Effector memory CD8-positive, alpha-beta T cell (primary cell): ENCODE results near the gene TNK2.
A peak's percentile ranks its signal among the peaks of the same experiment; 100 is the strongest.

Experiments
- ATAC-seq: fragments of 150-1000 bp; cut with Tn5 transposase; replicated peaks from 2 replicates; pipeline ENCODE4 v1.10.0; 2021; ENCODE audit warnings: mild to moderate bottlenecking, moderate library complexity
- DNase-seq, 3 experiments: peaks; one replicate each; pipeline ENCODE4 v3.0.0; 2021
- H3K27ac Mint-ChIP-seq, 2 donors: one replicate each; pipeline ENCODE4 v1.8.0; 2022; ENCODE audit warnings: mild to moderate bottlenecking in 2 of 2, mixed read lengths in 2 of 2, moderate library complexity in 2 of 2
- H3K27me3 Mint-ChIP-seq, 2 donors: one replicate each; pipeline ENCODE4 v1.8.0; 2022; ENCODE audit warnings: mixed read lengths in 2 of 2
- H3K36me3 Mint-ChIP-seq: one replicate; pipeline ENCODE4 v1.8.0; 2022; ENCODE audit warnings: mild to moderate bottlenecking, moderate library complexity, mixed read lengths; ENCODE audit not compliant: insufficient read depth
- H3K4me1 Mint-ChIP-seq, 2 donors: one replicate each; pipeline ENCODE4 v1.8.0; 2022; ENCODE audit warnings: low read depth in 2 of 2, mixed read lengths in 2 of 2
- H3K4me3 Mint-ChIP-seq, 2 donors: one replicate each; pipeline ENCODE4 v1.8.0; 2022; ENCODE audit warnings: mild to moderate bottlenecking in 2 of 2, mixed read lengths in 2 of 2, moderate library complexity in 2 of 2
- H3K9me3 Mint-ChIP-seq, 2 donors: one replicate each; pipeline ENCODE4 v1.8.0; 2022; ENCODE audit warnings: mixed read lengths in 2 of 2

Gene TNK2

GRCh38 chr3:195900436-195901355, 7.7 kb downstream of the TNK2 start:
- DNase-seq, result no peak
- ATAC-seq, result peak; percentile 20
- H3K27me3 Mint-ChIP-seq, result no peaks in the 10 kb centered on the region

DNA sequence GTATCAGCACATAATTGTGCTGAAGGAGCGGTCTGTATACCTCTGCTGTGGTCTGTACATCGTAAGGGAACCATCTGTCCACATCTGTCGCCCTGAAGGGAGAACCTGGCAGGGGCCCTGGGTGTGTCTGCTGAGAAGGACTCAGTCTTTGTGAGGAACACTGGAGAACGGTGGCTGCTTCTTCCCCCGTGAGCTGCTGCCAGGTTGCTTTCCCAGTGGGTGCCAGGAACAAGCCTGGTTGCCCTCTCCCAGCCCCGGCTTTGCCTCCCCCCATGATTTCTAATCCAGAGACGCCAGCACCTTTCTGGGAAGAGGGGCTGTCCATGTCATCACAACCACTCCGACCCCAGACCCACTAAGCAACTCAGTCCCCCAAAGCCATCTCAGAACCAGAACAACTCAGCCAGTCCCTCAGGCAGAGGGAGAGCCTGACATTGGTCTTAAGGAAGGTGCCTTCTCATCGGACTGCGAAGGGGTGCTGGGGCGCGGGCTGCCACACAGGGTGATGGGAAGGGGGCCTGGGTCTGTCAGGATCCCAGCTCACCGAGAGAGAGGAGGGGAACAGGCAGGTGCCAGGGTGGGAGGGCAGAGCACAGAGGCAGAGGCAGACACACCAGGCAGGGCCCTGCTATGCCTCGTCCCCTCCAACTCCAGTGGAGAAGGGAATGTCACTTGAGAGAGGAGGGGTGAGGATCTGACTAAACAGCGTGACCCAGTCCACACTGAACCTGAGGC, 8.5 kb downstream of the TNK2 start:
- Mint-ChIP-seq H3K4me1 (peaks cover 39 to 61% of the 10 kb centered on the region in 2 donors), H3K9me3 (no peaks in the 10 kb centered on the region), H3K4me3 (peak overlapping the region in 1 of 2 donors; percentile 43), H3K27me3 (no peaks in the 10 kb centered on the region), H3K27ac (peak overlapping the region in 1 of 2 donors; percentile 29), H3K36me3 (peaks cover 6% of the 10 kb centered on the region)
- ATAC-seq (no peak), DNase-seq (no peak)

More at GRCh38 chr3:195900436-195901355, 7.7 kb downstream of the TNK2 start:
- peaks cover 5% of the 10 kb centered on the region for H3K36me3 Mint-ChIP-seq
- H3K27ac Mint-ChIP-seq, result peak overlapping the region in 1 of 2 donors; percentile 70
- H3K9me3 Mint-ChIP-seq, result no peaks in the 10 kb centered on the region
- peak overlapping the region in 1 of 2 donors; percentile 43 for H3K4me3 Mint-ChIP-seq
- peaks cover 38 to 67% of the 10 kb centered on the region in 2 donors for H3K4me1 Mint-ChIP-seq

GRCh38 chr3:195897853-195898415, 10.4 kb downstream of the TNK2 start:
- no peaks in the 10 kb centered on the region for H3K27me3 Mint-ChIP-seq
- peak overlapping the region; percentile 55 to 97 for H3K27ac Mint-ChIP-seq
- H3K4me3 Mint-ChIP-seq, result peak overlapping the region in 1 of 2 donors; percentile 46
- ATAC-seq (no peak), DNase-seq (no peak)
- peaks cover 48 to 49% of the 10 kb centered on the region in 2 donors for H3K4me1 Mint-ChIP-seq
- H3K36me3 Mint-ChIP-seq, result peaks cover 9% of the 10 kb centered on the region
- H3K9me3 Mint-ChIP-seq, result no peaks in the 10 kb centered on the region

- Mint-ChIP-seq H3K36me3 (peaks cover 12% of the 10 kb centered on the region), H3K4me1 (peaks cover 48 to 49% of the 10 kb centered on the region in 2 donors), H3K27me3 (no peaks in the 10 kb centered on the region), H3K9me3 (no peaks in the 10 kb centered on the region), H3K27ac (peak overlapping the region; percentile 97 to 98), H3K4me3 (peak overlapping the region; percentile 91 to 93)
- no peak for DNase-seq
- no peak for ATAC-seq
Measured at GRCh38 chr3:195897081-195897852, 11.1 kb downstream of the TNK2 start.

GRCh38 chr3:195896361-195897080, 11.8 kb downstream of the TNK2 start:
- peak overlapping the region; percentile 91 to 93 for H3K4me3 Mint-ChIP-seq
- H3K27me3 Mint-ChIP-seq, result no peaks in the 10 kb centered on the region
- H3K4me1 Mint-ChIP-seq, result peaks cover 49 to 52% of the 10 kb centered on the region in 2 donors
- peak overlapping the region; percentile 97 to 98 for H3K27ac Mint-ChIP-seq
- DNase-seq, result no peak
- no peak for ATAC-seq
- H3K9me3 Mint-ChIP-seq, result no peaks in the 10 kb centered on the region
- H3K36me3 Mint-ChIP-seq, result peaks cover 12% of the 10 kb centered on the region

- Mint-ChIP-seq H3K36me3 (peaks cover 12% of the 10 kb centered on the region), H3K27me3 (no peaks in the 10 kb centered on the region)
- DNase-seq, result peak; percentile 67 to 74 (median 68)
Measured at GRCh38 chr3:195895861-195896360, 12.4 kb downstream of the TNK2 start.

GRCh38 chr3:195895078-195895860, 13.1 kb downstream of the TNK2 start:
- peak; percentile 73 for ATAC-seq
- H3K27ac Mint-ChIP-seq, result peak overlapping the region; percentile 97 to 98
- no peaks in the 10 kb centered on the region for H3K9me3 Mint-ChIP-seq
- no peaks in the 10 kb centered on the region for H3K27me3 Mint-ChIP-seq
- peak overlapping the region; percentile 91 to 93 for H3K4me3 Mint-ChIP-seq
- H3K4me1 Mint-ChIP-seq, result peaks cover 38 to 41% of the 10 kb centered on the region in 2 donors
- DNase-seq, result peak; percentile 61 to 71 (median 66)
- H3K36me3 Mint-ChIP-seq, result peaks cover 12% of the 10 kb centered on the region

More at GRCh38 chr3:195895861-195896360, 12.4 kb downstream of the TNK2 start:
- H3K27ac Mint-ChIP-seq, result peak overlapping the region; percentile 97 to 98
- peak overlapping the region; percentile 91 to 93 for H3K4me3 Mint-ChIP-seq
- no peaks in the 10 kb centered on the region for H3K9me3 Mint-ChIP-seq
- H3K4me1 Mint-ChIP-seq, result peaks cover 44 to 47% of the 10 kb centered on the region in 2 donors
- ATAC-seq, result peak; percentile 72

DNA sequence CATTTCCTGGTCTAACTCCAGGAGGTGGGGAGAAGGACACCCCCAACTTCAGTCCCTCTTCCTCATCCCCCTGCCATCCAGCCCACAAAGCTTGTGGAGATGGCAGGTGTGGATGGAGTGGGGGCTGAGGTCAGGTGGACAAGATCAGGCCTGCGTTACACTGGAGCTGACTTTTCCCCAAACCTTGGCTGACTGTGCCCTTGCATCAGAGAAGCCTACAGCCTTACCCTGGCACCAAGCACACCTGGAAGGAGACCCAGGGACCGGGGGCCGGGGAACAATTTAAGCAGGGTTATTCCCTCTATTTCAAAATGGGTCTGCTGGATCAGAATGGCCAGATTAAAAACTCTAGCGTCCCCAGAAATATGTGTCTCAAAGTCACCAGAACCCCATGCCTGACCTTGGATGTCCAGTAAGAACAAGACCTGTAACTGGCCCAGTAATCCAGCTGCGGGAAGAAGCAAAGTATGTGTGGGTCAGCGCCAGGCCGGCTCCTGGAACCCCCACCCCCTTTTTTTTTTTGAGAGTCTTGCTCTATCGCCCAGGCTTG, 14.4 kb downstream of the TNK2 start:
- DNase-seq (no peak), ATAC-seq (no peak)
- no peaks in the 10 kb centered on the region for H3K9me3 Mint-ChIP-seq
- H3K27ac Mint-ChIP-seq, result peak overlapping the region; percentile 97 to 98
- H3K4me3 Mint-ChIP-seq, result peak overlapping the region; percentile 91 to 93
- H3K36me3 Mint-ChIP-seq, result peaks cover 12% of the 10 kb centered on the region
- no peaks in the 10 kb centered on the region for H3K27me3 Mint-ChIP-seq
- H3K4me1 Mint-ChIP-seq, result peaks cover 38 to 42% of the 10 kb centered on the region in 2 donors

GRCh38 chr3:195893516-195893915, 14.8 kb downstream of the TNK2 start:
- Mint-ChIP-seq H3K4me1 (peaks cover 37 to 42% of the 10 kb centered on the region in 2 donors), H3K27me3 (no peaks in the 10 kb centered on the region), H3K36me3 (peaks cover 12% of the 10 kb centered on the region), H3K27ac (peak overlapping the region; percentile 97 to 98), H3K9me3 (no peaks in the 10 kb centered on the region), H3K4me3 (no peak overlapping the region)
- no peak for DNase-seq
- no peak for ATAC-seq

GRCh38 chr3:195893044-195893395, 15.3 kb downstream of the TNK2 start:
- H3K9me3 Mint-ChIP-seq, result no peaks in the 10 kb centered on the region
- no peak for DNase-seq
- no peak for ATAC-seq
- H3K27me3 Mint-ChIP-seq, result no peaks in the 10 kb centered on the region
- no peak overlapping the region for H3K4me3 Mint-ChIP-seq
- peaks cover 32 to 37% of the 10 kb centered on the region in 2 donors for H3K4me1 Mint-ChIP-seq
- H3K36me3 Mint-ChIP-seq, result peaks cover 15% of the 10 kb centered on the region
- peak overlapping the region in 1 of 2 donors; percentile 97 for H3K27ac Mint-ChIP-seq
